IPS-15b (cell line): ENCODE results near the gene LSM3.
"Not testable (repeated sequence)": the region's sequence is repeated elsewhere in the genome, so short reads cannot be mapped to it uniquely, and the experiment has no call there.

Source experiments
- H3K27me3 ChIP-seq: one replicate; pipeline ENCODE4 v1.6.1; 2013; ENCODE audit warnings: low read length; ENCODE audit not compliant: control insufficient read depth, insufficient read depth
- H3K36me3 ChIP-seq: one replicate; pipeline ENCODE4 v1.6.1; 2013; ENCODE audit warnings: low read length; ENCODE audit not compliant: control insufficient read depth, insufficient read depth
- H3K4me1 ChIP-seq: one replicate; pipeline ENCODE4 v1.6.1; 2013; ENCODE audit warnings: mild to moderate bottlenecking, low read length; ENCODE audit not compliant: control insufficient read depth, insufficient read depth
- H3K4me3 ChIP-seq: one replicate; pipeline ENCODE4 v1.5.1; 2013; ENCODE audit warnings: low read depth, low read length
- H3K9ac ChIP-seq: one replicate; pipeline ENCODE4 v1.6.1; 2013; ENCODE audit warnings: low read depth, mild to moderate bottlenecking, low read length
- H3K9me3 ChIP-seq: one replicate; pipeline ENCODE4 v1.6.1; 2013; ENCODE audit warnings: mild to moderate bottlenecking, low read length; ENCODE audit not compliant: control insufficient read depth, insufficient read depth

LSM3 gene

GRCh38 chr3:14218355-14218754 lies 39.7 kb downstream of the LSM3 start:
- H3K9ac ChIP-seq: no peak overlapping the region
- H3K27me3 ChIP-seq: no peaks in the 10 kb centered on the region
- H3K4me3 ChIP-seq: no peak overlapping the region
- no peaks in the 10 kb centered on the region for H3K36me3 ChIP-seq
- no peaks in the 10 kb centered on the region for H3K9me3 ChIP-seq
- no peaks in the 10 kb centered on the region for H3K4me1 ChIP-seq

- no peaks in the 10 kb centered on the region for H3K36me3 ChIP-seq
- H3K27me3 ChIP-seq: no peaks in the 10 kb centered on the region
- H3K9ac ChIP-seq: no peak overlapping the region
- H3K4me3 ChIP-seq: no peak overlapping the region
- no peaks in the 10 kb centered on the region for H3K4me1 ChIP-seq
- no peaks in the 10 kb centered on the region for H3K9me3 ChIP-seq
Measured at GRCh38 chr3:14220933-14221332, 42.3 kb downstream of the LSM3 start.

DNA sequence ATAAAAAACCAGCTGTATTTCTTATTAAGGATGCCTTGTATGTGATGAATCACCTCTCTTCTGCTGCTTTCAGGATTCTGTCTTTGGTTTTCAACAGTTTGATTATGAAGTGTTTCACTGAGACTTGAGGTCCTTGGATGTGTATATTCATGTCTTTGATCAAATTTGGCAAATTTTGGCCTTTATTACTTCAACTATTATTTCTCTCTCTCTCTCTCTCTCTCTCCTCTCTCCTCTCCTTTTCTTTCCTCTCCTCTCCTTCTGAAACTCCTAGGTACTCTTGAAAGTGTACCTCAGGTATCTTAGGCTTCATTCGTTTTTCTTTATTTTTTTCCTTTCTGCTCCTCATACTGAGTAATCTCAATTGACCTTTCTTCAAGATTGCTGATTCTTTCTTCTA lies 43.3 kb downstream of the LSM3 start:
- no peaks in the 10 kb centered on the region for H3K9me3 ChIP-seq

DNA sequence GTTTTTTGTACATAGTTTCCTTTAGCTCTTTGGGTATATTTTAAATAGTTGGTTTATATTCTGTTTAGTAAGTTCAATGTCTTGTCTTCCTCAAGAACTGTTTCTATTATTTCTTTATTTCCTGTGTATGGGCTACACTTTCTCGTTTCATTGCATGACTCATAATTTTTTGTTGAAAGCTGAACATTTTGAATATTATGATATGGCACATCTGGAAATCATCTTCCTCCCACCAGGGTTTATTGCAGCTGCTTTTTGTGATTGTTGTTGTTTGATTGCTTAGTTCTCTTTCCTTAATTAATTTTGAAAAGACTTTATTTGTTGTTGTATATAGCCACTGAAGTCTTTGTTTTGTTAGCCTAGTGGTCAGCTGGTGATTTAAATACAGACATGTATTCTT lies 43.8 kb downstream of the LSM3 start:
- no peaks in the 10 kb centered on the region for H3K9me3 ChIP-seq
- H3K36me3 ChIP-seq: no peaks in the 10 kb centered on the region
- H3K27me3 ChIP-seq: no peaks in the 10 kb centered on the region
- no peak overlapping the region for H3K9ac ChIP-seq
- no peaks in the 10 kb centered on the region for H3K4me1 ChIP-seq
- no peak overlapping the region for H3K4me3 ChIP-seq

More for the DNA sequence above, 43.3 kb downstream of the LSM3 start:
- Histone ChIP-seq H3K4me3 (no peak overlapping the region), H3K9ac (no peak overlapping the region), H3K36me3 (no peaks in the 10 kb centered on the region), H3K4me1 (no peaks in the 10 kb centered on the region), H3K27me3 (no peaks in the 10 kb centered on the region)

GRCh38 chr3:14222900-14223594 lies 44.4 kb downstream of the LSM3 start:
- Histone ChIP-seq H3K36me3 (no peaks in the 10 kb centered on the region), H3K9ac (no peak overlapping the region), H3K27me3 (no peaks in the 10 kb centered on the region), H3K4me1 (no peaks in the 10 kb centered on the region), H3K9me3 (no peaks in the 10 kb centered on the region), H3K4me3 (no peak overlapping the region)

DNA sequence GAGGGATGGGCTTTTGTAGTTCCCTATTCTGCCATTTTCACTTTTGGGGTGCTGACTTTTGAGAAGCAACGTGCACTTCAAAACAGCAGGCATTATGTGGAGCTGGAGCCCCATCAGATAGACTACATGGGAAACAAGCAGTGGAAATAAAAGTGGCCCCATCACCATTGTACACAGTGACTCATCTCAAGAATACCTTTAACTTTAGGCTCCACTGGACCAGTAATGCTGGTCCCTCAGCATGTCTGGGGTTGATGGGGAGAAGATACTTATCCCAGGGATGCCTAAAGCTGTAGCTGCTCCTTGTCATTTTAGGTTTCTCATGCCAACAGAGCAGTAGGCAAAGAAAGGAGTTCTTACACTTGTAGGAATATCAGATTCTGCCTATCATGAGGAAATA lies 45.0 kb downstream of the LSM3 start:
- Histone ChIP-seq H3K4me1 (no peaks in the 10 kb centered on the region), H3K9ac (no peak overlapping the region), H3K27me3 (no peaks in the 10 kb centered on the region), H3K4me3 (no peak overlapping the region), H3K36me3 (no peaks in the 10 kb centered on the region), H3K9me3 (no peaks in the 10 kb centered on the region)

DNA sequence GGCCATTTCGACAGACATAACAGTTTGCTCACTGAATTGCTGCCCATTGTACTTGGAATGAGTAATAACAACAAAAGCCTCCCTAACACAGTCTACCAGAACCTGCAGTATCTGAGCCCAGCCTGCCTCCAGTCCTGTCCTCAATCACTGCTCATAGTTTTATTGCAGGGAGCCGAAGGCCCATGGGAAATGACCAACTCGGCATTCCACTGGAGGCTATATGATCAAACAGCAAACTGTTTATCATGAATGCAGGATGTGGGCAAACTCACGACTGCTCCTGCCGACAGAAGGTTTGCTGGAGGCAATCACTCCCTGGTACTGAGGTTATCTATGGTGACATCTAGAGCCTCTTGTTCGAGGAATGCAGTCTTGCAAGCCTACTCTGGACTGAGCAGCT lies 46.3 kb downstream of the LSM3 start:
- H3K27me3 ChIP-seq: no peaks in the 10 kb centered on the region

GRCh38 chr3:14225421-14225820 lies 46.8 kb downstream of the LSM3 start:
- no peaks in the 10 kb centered on the region for H3K36me3 ChIP-seq
- H3K4me1 ChIP-seq: no peaks in the 10 kb centered on the region
- H3K4me3 ChIP-seq: no peak overlapping the region
- no peaks in the 10 kb centered on the region for H3K27me3 ChIP-seq
- H3K9ac ChIP-seq: no peak overlapping the region
- no peaks in the 10 kb centered on the region for H3K9me3 ChIP-seq

More for the DNA sequence above, 46.3 kb downstream of the LSM3 start:
- H3K9me3 ChIP-seq: no peaks in the 10 kb centered on the region
- no peaks in the 10 kb centered on the region for H3K36me3 ChIP-seq
- no peak overlapping the region for H3K9ac ChIP-seq
- H3K4me1 ChIP-seq: no peaks in the 10 kb centered on the region
- H3K4me3 ChIP-seq: no peak overlapping the region

GRCh38 chr3:14226351-14226750 lies 47.7 kb downstream of the LSM3 start:
- not testable (repeated sequence) for H3K4me3 ChIP-seq, H3K4me1 ChIP-seq, H3K9ac ChIP-seq, H3K27me3 ChIP-seq, H3K9me3 ChIP-seq, H3K36me3 ChIP-seq

DNA sequence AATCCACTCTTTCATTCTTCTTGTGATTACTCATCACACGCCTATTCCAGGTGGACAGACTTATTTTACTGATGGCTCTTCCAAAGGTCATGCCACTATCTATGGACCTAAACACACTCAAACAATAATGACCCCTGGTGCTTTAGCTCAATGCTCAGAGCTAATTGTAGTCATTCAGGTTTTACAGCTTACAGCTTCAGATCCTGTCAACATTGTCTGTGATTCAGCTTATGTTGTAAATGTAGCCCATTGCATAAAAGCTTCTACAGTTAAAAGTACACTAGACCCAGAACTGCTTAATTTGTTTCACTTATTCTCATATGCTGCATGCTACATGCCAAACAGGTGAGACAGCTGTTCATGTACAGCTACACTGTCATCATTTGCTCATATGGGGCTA lies 49.2 kb downstream of the LSM3 start:
- H3K9me3 ChIP-seq: no peaks in the 10 kb centered on the region
- no peak overlapping the region for H3K9ac ChIP-seq
- H3K4me3 ChIP-seq: no peak overlapping the region
- no peaks in the 10 kb centered on the region for H3K36me3 ChIP-seq
- H3K4me1 ChIP-seq: no peaks in the 10 kb centered on the region
- H3K27me3 ChIP-seq: no peaks in the 10 kb centered on the region

- Histone ChIP-seq H3K9me3 (no peaks in the 10 kb centered on the region), H3K9ac (no peak overlapping the region), H3K4me1 (no peaks in the 10 kb centered on the region), H3K4me3 (no peak overlapping the region), H3K27me3 (no peaks in the 10 kb centered on the region), H3K36me3 (no peaks in the 10 kb centered on the region)
Measured at GRCh38 chr3:14228681-14229470, 50.3 kb downstream of the LSM3 start.

DNA sequence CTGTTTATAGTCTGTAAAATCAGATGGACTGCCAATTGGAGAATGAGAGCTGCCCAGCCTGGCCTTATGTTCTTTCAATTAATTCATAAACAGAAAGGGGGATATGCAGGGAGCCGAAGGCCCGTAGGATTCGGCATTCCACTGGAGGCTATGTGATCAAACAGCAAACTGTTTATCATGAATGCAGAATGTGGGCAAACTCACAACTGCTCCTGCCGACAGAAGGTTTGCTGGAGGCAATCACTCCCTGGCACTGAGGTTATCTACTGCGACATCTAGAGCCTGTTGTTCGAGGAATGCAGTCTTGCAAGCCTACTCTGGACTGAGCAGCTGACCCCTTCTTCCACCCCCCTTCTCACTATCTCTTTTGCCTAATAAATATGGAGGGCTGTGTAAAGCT lies 51.1 kb downstream of the LSM3 start:
- H3K4me1 ChIP-seq, H3K27me3 ChIP-seq, H3K36me3 ChIP-seq, H3K4me3 ChIP-seq, H3K9me3 ChIP-seq, H3K9ac ChIP-seq: not testable (repeated sequence)
